Fibroblast of lung (primary cell): ENCODE measurements around the gene CCDC183.

Experiments used
- EZH2 ChIP-seq: IDR thresholded peaks from 2 replicates; pipeline ENCODE4 v1.5.1; 2012; ENCODE audit warnings: low read length, control low read depth, mild to moderate bottlenecking; ENCODE audit errors: missing control alignments
- TF ChIP-seq, protein P1 (sequence below), 2 donors: IDR thresholded peaks in 1 of 2; conservative IDR thresholded peaks in 1 of 2; 1 replicate in 1 of 2; 2 replicates in 1 of 2; pipeline ENCODE4 v1.5.1; 2011 to 2012; ENCODE audit warnings: low read length in 2 of 2, control low read depth in 1 of 2, inconsistent platforms in 1 of 2, low read depth in 1 of 2, mild to moderate bottlenecking in 1 of 2

DNA sequence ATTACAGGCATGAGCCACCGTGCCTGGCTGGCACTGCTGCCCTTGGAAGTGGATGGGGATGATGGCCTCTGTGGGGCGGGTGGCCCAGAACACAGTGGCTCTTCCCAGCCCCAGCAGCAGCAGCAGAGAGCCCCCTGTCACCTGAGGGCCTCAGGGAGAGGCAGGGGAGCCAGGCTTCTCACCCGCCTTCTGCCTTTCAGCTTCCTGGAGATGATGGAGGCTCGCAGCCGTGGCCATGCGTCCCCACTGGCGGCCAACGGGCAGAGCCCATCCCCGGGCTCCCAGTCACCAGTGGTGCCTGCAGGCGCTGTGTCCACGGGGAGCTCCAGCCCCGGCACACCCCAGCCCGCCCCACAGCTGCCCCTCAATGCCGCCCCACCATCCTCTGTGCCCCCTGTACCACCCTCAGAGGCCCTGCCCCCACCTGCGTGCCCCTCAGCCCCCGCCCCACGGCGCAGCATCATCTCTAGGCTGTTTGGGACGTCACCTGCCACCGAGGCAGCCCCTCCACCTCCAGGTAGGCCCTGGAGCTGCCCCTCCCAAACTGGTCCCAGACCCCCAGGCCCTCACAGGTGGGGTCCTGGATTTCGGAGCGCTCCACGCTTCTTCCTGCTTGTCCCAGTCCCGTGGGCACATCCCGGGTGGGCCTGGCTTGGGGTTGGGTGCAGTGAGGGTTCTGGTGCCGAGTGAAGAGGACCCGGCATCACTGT lies 41.2 kb downstream of the CCDC183 start:
- TF ChIP-seq, protein P1, sequence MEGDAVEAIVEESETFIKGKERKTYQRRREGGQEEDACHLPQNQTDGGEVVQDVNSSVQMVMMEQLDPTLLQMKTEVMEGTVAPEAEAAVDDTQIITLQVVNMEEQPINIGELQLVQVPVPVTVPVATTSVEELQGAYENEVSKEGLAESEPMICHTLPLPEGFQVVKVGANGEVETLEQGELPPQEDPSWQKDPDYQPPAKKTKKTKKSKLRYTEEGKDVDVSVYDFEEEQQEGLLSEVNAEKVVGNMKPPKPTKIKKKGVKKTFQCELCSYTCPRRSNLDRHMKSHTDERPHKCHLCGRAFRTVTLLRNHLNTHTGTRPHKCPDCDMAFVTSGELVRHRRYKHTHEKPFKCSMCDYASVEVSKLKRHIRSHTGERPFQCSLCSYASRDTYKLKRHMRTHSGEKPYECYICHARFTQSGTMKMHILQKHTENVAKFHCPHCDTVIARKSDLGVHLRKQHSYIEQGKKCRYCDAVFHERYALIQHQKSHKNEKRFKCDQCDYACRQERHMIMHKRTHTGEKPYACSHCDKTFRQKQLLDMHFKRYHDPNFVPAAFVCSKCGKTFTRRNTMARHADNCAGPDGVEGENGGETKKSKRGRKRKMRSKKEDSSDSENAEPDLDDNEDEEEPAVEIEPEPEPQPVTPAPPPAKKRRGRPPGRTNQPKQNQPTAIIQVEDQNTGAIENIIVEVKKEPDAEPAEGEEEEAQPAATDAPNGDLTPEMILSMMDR (conservative IDR thresholded peaks at IDR 0.05 in 1 of 2, IDR thresholded peaks at IDR 0.05 in 1 of 2; ENCODE audit: low read depth in 1 of 2, low read length in 2 of 2), result no peak
- no peak for TF ChIP-seq EZH2
